ENCODE data around the gene MAPKAP1. TPM values are rescaled to one million over a fixed set of nuclear protein-coding genes. Genes with fewer than 3 reads are reported as not detected.

The MAPKAP1 gene
- polyA plus RNA-seq, 1 donor (not counting 4 experiments of a cell fraction or from before 2014, with no cell fraction given): 129 TPM

- TF ChIP-seq EZH2 (IDR thresholded peaks at IDR 0.05; ENCODE audit: low read length): no peak
- no peak for TF ChIP-seq CTCF (optimal IDR thresholded peaks at IDR 0.05 in 1 of 3, IDR thresholded peaks at IDR 0.05 in 1 of 3, conservative IDR thresholded peaks at IDR 0.05 in 1 of 3; ENCODE audit: extremely low read depth in 1 of 3, insufficient read depth in 2 of 3, low read length in 3 of 3)
- Histone ChIP-seq H3K27me3 (ENCODE audit: control insufficient read depth, extremely low read depth, insufficient read depth, low read length) (no peaks in the 10 kb centered on the region), H3K4me1 (ENCODE audit: control insufficient read depth, extremely low read depth, insufficient read depth, low read length) (peaks cover 32% of the 10 kb centered on the region), H3K79me2 (ENCODE audit: control insufficient read depth, insufficient read depth, low read length) (peaks cover 10% of the 10 kb centered on the region), H3K4me2 (ENCODE audit: control insufficient read depth, extremely low read depth, insufficient read depth, low read depth, low read length) (peak overlapping the region; percentile 64), H2AFZ (ENCODE audit: control insufficient read depth, low read length) (no peak overlapping the region), H3K9me3 (ENCODE audit: control insufficient read depth, low read depth, low read length) (no peaks in the 10 kb centered on the region), H3K4me3 (ENCODE audit: control insufficient read depth in 2 of 3, extremely low read depth in 1 of 3, insufficient read depth in 2 of 3, low read depth in 1 of 3, low read length in 3 of 3) (peak overlapping the region in 1 of 3 experiments; percentile 2), H3K9me1 (ENCODE audit: control insufficient read depth, extremely low read depth, insufficient read depth, low read length) (no peaks in the 10 kb centered on the region), H3K36me3 (ENCODE audit: control insufficient read depth in 2 of 2, extremely low read depth in 1 of 2, insufficient read depth in 2 of 2, low read length in 2 of 2) (peaks cover 2 to 13% of the 10 kb centered on the region in 2 experiments), H3K9ac (ENCODE audit: control insufficient read depth, extremely low read depth, insufficient read depth, low read length) (peak overlapping the region; percentile 16), H4K20me1 (ENCODE audit: control insufficient read depth, extremely low read depth, insufficient read depth, low read length) (no peaks in the 10 kb centered on the region), H3K27ac (ENCODE audit: control insufficient read depth, insufficient read depth, low read length) (peak overlapping the region; percentile 82)
- FAIRE-seq (peak; percentile 48), DNase-seq (ENCODE audit: low read depth, low spot score) (no peak)
- dilution Hi-C loops (cut with MboI; ENCODE audit: extremely low pct_ligation_motif_present, low sequenced_read_pairs): no loop called here
These were observed 184.7 kb downstream of the MAPKAP1 start for GRCh38 chr9:125522328-125522725.

- TF ChIP-seq CTCF (optimal IDR thresholded peaks at IDR 0.05 in 1 of 3, IDR thresholded peaks at IDR 0.05 in 1 of 3, conservative IDR thresholded peaks at IDR 0.05 in 1 of 3; ENCODE audit: extremely low read depth in 1 of 3, insufficient read depth in 2 of 3, low read length in 3 of 3) (no peak), EZH2 (IDR thresholded peaks at IDR 0.05; ENCODE audit: low read length) (no peak)
- H3K27ac ChIP-seq (ENCODE audit: control insufficient read depth, insufficient read depth, low read length): peak overlapping the region; percentile 82
- no peaks in the 10 kb centered on the region for H3K9me3 ChIP-seq (ENCODE audit: control insufficient read depth, low read depth, low read length)
- no peak overlapping the region for H2AFZ ChIP-seq (ENCODE audit: control insufficient read depth, low read length)
- DNase-seq (ENCODE audit: low read depth, low spot score) (peak; percentile 48), FAIRE-seq (peak; percentile 93)
- H3K4me1 ChIP-seq (ENCODE audit: control insufficient read depth, extremely low read depth, insufficient read depth, low read length): peaks cover 32% of the 10 kb centered on the region
- H3K27me3 ChIP-seq (ENCODE audit: control insufficient read depth, extremely low read depth, insufficient read depth, low read length): no peaks in the 10 kb centered on the region
- H3K4me3 ChIP-seq (ENCODE audit: control insufficient read depth in 2 of 3, extremely low read depth in 1 of 3, insufficient read depth in 2 of 3, low read depth in 1 of 3, low read length in 3 of 3): peak overlapping the region in 1 of 3 experiments; percentile 2
- H3K4me2 ChIP-seq (ENCODE audit: control insufficient read depth, extremely low read depth, insufficient read depth, low read depth, low read length): peak overlapping the region; percentile 64
- peaks cover 2 to 13% of the 10 kb centered on the region in 2 experiments for H3K36me3 ChIP-seq (ENCODE audit: control insufficient read depth in 2 of 2, extremely low read depth in 1 of 2, insufficient read depth in 2 of 2, low read length in 2 of 2)
- dilution Hi-C loops (cut with MboI; ENCODE audit: extremely low pct_ligation_motif_present, low sequenced_read_pairs): no loop called here
- H3K9ac ChIP-seq (ENCODE audit: control insufficient read depth, extremely low read depth, insufficient read depth, low read length): peak overlapping the region; percentile 16
- no peaks in the 10 kb centered on the region for H4K20me1 ChIP-seq (ENCODE audit: control insufficient read depth, extremely low read depth, insufficient read depth, low read length)
- H3K79me2 ChIP-seq (ENCODE audit: control insufficient read depth, insufficient read depth, low read length): peaks cover 10% of the 10 kb centered on the region
- no peaks in the 10 kb centered on the region for H3K9me1 ChIP-seq (ENCODE audit: control insufficient read depth, extremely low read depth, insufficient read depth, low read length)
These were observed 185.3 kb downstream of the MAPKAP1 start for GRCh38 chr9:125521462-125522327.

Data from keratinocyte (primary cell).